Measurements from ENCODE around the gene MMEL1.

The MMEL1 gene

GRCh38 chr1:2604156-2604843 lies 28.5 kb downstream of the MMEL1 start:
- no peak for DNase-seq

- DNase-seq: no peak
These were observed 29.2 kb downstream of the MMEL1 start for GRCh38 chr1:2603521-2604155.

DNA sequence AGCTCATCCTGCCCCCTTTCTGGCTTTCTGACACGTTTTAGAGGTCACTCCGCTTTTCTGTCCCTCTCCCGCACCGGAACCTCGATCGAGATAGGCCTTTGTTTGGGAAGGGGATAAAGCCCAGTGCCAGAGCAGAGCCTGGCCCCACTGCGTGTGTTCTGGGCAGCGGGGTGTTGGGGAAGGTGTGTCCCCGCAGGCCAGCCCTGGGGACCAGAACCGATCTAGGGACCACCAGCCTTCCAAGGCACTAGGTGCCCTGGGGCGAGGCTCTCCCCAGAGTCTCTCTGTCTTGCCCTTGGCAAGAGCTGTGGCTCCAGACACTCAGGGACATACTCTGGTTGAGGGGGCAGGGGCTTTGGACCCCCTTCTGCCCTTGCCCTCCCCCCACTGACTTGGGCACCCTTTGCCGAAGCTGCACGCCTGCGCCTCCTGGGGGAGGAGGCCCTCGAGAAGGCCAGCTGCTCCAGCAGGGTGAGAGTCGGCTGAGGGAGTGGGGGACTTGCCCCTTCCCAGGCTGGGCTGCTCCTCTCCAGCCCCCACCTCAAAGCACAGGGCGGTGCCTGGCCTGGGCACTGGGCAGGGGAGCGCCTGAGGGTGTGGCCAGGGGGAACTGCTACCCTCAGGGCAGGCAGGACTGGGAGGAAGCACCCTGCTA lies 29.8 kb downstream of the MMEL1 start:
- DNase-seq: no peak

DNA sequence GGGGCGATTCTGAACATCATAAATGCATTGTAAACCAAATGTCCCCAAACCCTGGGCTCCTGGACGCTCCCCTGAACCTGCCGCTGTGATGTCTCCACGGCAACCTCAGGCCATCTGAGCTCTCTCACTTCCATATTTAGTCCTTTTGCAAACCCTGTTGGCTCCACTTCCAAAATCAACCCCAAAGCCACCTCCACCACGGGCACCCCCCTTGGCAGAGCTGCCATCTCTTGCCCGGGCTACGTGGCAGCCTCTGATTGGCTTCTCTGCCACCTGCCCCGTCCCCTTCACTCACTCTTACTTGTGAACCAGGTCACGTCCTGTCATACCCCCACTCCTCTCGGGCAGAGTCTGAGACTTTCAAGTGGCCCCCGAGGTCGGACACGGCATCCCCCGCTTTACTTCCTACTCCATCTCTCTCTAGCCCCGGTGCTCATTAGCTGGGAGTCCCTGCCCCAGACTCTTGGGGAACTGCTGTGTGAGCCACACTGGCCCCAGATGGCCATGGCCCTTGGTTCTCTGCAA lies 30.4 kb downstream of the MMEL1 start:
- DNase-seq: no peak

DNA sequence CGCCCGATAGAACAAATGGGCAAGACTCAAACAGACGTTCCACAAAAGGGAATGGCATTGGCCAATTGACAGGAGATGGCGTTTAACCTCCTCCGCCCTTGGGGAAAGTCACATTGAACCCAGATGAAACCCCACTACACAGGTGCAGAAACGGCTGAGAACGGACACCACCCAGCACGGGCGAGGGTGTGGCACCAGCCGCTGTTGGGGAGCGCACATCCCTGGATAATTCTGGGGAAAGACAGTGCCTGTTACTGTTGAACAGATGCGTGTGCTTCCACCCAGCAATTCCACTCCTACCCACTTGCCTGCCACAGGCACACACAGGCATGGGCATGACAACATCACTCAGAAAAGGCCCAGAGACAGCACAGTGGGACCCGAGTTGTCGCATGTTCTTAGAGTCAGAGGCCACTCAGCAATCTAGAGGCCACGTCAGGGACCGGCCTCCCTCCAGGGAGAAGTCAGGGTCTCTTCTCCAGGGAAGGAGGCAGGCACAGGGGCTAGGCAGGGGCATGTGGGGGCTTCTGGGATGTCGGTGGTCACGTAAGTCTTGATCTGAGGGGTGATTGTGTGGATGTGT lies 31.0 kb downstream of the MMEL1 start:
- DNase-seq: no peak

- no peak for DNase-seq
These were observed 34.4 kb downstream of the MMEL1 start for GRCh38 chr1:2598329-2598931.

GRCh38 chr1:2597441-2598328 lies 35.1 kb downstream of the MMEL1 start:
- no peak for DNase-seq

DNA sequence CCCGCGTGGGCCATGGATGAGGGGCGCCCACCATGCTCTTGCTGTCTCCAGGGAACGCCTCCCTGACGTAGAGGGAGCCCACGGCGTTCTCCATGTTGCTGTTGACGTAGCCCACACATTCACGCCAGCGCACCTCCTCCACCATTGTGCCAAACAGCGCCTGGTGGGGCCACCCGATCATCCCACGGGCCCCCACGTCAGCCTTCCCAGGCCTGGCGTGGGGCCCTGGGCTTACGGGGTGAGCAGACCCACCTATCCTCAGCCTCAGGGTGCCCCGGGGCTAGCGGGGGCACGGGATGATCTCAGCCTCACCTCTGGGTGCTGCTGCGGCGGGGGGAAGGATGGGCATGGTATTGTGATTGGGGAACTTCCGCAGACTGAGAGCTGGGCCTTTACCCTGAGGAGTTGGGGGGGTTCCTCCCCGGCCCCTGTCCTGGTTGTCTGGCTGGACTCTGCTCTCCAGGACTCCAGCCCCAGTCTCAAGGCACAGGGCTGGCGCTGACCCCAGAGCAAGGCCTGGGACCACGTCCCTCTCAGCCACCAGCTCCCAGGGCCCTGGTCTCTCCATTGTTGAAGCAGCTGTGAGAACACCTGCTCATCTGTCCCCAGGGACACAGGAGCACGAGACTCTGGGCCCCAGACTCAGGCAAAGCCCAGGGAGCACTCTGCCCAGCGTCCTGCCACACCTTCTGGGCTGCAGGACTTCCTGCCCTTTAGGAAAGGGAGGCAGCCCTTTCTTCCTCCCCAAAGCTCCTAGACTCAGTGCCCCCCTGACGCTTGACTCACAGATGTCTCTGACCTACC lies 36.1 kb downstream of the MMEL1 start:
- no peak for DNase-seq

- no peak for DNase-seq
These were observed 36.8 kb downstream of the MMEL1 start for GRCh38 chr1:2595812-2596529.

DNA sequence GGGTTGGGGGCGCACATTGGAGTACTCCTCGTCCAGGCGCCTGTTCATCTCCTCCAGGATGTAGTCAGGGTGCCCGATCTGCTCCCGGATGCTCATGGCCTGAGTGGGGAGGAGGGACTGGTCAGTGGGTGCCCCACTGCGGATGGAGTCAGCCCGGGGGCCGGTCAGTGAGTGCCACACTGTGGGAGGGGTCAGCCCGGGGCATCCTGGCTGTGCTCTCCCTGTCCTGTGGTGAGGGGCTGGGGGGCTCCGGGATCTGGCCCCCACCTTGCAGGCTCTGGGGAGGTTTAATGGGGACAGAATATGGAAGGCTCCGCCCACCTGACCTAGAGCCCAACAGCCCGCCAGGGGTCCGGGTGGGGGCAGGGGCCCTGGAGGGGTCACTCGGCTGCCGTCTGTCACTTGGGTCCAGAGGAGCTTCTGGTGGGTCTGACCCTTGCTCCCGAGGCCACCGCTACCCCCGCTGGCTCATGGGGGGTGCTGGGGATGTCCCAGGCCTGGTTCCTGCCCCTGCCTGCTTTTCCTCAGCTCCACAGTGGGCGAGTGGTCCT lies 37.5 kb downstream of the MMEL1 start:
- no peak for DNase-seq

GRCh38 chr1:2594641-2595131 lies 38.1 kb downstream of the MMEL1 start:
- no peak for DNase-seq

DNA sequence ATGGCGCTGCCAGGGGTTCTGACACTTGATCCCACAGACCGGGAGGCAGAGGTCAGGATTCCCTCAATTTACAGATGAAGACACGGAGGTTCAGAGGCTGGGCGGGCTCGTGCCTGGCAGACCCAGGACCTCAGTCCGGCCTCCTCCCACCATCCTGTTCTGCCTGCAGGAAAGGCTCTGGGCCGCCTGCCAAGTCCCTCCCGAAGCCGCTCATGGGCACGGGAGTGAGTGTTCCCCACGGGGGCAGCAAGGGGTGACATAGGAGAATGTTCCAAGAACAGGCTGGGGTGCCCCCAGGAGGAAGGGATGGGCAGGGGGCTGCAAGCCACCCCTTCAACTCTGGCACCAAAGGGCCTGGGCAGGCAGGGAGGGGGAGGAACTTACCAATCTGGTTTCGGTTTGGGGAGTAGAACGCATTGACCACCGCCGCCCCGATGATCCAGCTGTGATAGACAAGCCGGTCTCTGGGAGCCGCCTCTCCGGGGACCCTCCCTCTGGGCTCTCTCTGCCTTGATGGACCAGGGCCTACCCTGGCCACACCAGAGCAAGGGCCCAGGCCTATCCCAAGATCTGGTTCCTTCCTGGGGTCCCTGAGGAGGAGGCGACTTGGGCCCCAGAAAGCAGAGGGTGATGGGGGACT lies 38.7 kb downstream of the MMEL1 start:
- DNase-seq: no peak

DNA sequence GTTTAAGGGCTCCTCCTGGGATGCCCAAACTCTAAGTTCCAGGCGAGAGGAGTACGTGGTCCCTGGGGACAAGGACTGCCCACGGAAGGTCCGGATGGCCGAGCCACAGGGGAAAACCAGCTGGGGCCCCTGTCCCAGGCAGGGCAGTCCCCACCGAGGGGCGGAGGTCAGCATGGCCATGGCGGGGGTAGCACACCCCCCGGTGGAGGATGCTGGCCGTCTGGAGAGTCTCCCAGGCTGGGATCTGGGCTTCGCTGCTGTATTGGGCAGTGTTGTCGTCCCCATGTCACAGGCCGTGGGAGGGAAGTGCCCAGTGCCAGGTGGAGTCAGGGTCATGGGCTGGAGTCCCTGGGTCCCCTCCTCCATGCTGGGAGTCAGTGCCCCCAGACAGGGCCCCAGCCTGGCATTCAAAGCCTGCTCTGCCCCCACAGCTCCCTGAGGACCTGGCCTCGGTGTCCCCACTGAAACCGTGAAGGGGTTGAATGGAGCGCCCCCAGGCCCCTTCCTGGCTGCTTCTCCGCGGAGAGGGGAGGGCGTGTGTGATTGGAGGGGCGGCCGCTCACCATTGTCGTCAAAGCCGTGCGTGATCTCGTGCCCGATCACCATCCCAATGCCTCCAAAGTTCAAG lies 39.5 kb downstream of the MMEL1 start:
- DNase-seq: no peak

DNA sequence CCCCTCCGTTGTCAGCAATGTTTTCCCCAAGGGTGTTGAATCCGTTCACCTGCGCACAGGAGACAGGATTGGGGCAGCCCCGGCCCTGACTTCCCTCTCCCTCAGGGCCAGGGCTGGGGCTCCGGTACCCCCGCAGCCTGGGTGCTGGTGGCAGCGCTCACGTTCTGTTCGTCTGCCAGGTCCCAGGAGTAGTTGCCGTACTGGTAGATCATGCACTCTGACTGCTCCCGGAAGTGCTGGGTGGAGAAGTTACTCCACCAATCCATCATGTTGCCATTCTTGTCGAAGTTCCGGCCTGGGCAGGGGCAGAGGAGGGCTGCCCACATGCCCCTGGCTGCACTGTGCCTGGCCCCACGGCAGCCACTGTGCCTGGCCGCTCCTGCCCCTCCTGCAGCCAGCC lies 40.1 kb downstream of the MMEL1 start:
- no peak for DNase-seq

GRCh38 chr1:2591581-2592261 lies 41.1 kb downstream of the MMEL1 start:
- DNase-seq: no peak

DNA sequence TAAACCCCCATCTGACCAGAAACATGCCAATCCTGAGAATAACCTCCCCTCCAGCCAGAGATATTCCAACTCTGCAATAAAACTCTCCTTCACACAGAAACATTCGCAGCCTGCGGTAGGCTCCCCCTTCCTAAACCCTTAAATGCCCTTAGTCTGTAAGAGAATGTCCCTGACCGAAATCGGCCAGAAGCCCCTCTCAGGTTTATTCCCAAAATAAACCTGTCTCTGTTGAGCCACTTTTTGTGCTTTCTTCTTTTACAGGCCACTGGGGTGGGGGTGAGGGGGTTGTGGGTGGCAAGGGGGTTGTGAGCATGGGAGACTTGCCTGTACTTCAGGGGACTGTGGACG lies 41.6 kb downstream of the MMEL1 start:
- DNase-seq: no peak

GRCh38 chr1:2590233-2591141 lies 42.3 kb downstream of the MMEL1 start:
- no peak for DNase-seq
